ENCODE measurements around the gene FHAD1. TPM values are rescaled to one million over a fixed set of nuclear protein-coding genes. Genes with fewer than 3 reads are reported as not detected.
"Not testable (repeated sequence)": the region's sequence is repeated elsewhere in the genome, so short reads cannot be mapped to it uniquely, and the experiment has no call there.

The FHAD1 gene
- total RNA-seq, 4 donors from 2014 or later = 0.96 TPM; not detected in 3

DNA sequence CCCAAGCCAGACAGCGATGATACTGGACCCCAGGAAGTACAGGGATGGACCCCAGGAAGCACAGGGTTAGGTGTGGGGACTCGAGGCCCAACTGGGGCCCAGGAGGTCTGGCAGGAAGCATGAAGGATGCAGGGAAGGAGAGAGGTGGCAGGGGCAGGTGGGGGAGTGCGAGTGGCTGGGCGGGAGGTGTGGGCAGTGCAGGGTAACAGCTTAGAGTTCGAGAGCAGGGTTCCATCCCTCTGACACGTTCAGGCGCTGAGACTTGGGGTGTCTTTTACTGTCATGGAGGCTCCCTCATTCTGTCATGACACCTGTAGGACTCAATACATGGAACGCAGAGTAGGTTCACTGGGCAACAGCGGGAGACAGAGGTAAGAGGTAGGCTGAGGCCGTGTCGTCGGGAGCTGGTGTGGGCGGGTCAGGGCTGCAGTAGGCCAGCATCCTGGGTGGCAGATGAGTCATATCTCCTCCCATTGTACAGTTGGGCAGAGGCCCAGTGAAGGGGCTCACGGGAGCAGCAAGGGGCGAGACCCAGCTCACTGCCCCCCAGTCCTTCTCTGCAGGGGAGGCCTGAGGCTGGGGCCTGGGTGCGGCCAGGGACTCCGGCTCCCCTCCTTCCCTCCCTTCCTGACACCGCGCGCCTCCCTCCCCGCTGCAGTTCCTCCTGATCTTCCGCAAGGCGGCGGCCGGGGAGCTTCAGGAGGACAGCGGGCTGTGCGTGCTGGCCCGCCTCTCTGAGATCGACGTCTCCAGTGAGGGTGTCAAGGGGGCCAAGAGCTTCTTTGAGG is 179.7 kb downstream of the FHAD1 start:
- DNase-seq (ENCODE audit: low spot score) (no peak), ATAC-seq (ENCODE audit: low FRiP score) (peak; percentile 60)
- TF ChIP-seq, protein P1, sequence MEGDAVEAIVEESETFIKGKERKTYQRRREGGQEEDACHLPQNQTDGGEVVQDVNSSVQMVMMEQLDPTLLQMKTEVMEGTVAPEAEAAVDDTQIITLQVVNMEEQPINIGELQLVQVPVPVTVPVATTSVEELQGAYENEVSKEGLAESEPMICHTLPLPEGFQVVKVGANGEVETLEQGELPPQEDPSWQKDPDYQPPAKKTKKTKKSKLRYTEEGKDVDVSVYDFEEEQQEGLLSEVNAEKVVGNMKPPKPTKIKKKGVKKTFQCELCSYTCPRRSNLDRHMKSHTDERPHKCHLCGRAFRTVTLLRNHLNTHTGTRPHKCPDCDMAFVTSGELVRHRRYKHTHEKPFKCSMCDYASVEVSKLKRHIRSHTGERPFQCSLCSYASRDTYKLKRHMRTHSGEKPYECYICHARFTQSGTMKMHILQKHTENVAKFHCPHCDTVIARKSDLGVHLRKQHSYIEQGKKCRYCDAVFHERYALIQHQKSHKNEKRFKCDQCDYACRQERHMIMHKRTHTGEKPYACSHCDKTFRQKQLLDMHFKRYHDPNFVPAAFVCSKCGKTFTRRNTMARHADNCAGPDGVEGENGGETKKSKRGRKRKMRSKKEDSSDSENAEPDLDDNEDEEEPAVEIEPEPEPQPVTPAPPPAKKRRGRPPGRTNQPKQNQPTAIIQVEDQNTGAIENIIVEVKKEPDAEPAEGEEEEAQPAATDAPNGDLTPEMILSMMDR (IDR thresholded peaks at IDR 0.05) = no peak

DNA sequence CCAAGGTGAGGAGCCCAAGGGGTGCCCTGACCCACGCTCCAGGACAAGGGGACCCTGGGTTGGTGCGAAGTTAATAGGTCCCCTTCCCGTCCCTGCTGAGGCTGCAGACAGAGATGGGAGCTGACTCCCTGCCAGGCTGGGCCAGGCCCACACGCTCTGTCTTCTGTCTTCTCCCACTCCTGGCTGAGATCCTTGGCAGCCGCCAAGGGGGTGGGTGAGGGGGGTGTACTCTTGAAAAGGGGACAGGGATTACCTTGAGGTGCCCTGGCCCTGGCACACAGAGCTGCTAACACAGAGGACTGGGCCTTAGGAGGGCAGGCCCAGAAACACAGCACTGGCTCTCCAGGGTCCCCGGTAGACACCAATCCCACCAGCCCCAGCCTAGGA is 180.2 kb downstream of the FHAD1 start:
- no peak for DNase-seq (ENCODE audit: low spot score)
- ATAC-seq (ENCODE audit: low FRiP score) = peak; percentile 27
- TF ChIP-seq, protein P1 (IDR thresholded peaks at IDR 0.05) = no peak

DNA sequence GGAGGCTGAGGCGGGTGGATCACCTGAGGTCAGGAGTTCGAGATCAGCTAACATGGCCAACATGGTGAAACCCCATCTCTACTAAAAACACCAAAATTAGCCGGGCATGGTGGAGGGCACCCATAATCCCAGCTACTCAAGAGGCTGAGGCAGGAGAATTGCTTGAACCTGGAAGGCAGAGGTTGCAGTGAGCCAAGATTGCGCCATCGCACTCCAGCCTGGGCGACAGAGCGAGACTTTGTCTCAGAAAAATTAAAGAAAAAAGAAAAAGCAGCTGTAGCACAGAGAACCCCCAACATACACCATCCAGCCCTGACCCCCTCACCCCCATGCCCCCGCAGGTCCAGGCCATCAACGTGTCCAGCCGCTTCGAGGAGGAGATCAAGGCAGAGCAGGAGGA is 181.2 kb downstream of the FHAD1 start:
- not testable (repeated sequence) for DNase-seq (ENCODE audit: low spot score); ATAC-seq (ENCODE audit: low FRiP score)

DNA sequence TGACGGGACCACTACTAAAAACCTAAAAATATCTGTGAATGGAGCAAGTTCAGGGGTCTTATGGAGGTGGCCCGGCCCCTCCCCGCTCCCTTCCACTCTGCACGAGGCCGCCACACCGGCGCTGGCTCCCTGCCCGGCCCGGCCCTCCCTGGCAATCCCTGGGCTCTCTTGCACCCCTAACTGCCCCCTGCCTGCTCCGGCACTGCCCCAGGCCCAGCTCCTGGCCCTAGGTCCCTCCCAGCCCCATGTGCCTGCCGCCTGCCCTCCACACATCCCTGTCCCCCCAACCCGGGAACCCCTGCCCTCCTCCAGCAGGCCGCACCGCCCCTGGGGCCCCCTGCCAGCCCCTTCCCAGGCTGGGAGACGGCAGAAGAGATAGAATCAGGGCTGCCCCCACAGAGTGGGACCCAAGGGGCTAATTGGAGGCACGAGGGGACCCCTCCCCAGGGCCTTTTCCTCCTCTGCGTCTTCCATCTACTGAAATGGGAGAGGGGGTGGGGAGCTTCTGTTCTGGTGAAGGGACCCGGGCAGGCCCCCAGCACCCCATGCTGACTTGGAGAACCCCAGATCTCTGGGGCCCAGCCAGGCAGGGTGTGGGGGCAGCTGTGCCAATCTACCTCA is 181.9 kb downstream of the FHAD1 start:
- DNase-seq (ENCODE audit: low spot score) = no peak
- TF ChIP-seq, protein P1 (IDR thresholded peaks at IDR 0.05) = no peak
- no peak for ATAC-seq (ENCODE audit: low FRiP score)

DNA sequence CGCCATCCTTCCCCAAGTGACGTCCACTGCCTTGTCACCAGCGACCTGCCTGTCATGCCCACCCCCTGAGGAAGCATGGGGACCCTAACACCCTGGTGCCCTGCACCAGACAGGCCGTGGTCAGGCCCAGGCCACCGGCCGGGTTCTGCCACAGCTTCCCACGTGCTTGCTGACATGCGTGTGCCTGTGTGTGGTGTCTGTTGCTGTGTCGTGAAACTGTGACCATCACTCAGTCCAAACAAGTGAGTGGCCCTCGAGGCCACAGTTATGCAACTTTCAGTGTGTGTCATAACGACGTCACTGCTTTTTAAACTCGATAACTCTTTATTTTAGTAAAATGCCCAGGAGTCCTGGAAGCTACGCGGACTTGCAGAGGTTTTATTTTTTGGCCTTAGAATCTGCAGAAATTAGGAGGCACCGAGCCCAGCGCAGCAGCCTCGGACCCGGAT is 182.7 kb downstream of the FHAD1 start:
- TF ChIP-seq, protein P1 (IDR thresholded peaks at IDR 0.05) = no peak
- ATAC-seq (ENCODE audit: low FRiP score) (no peak), DNase-seq (ENCODE audit: low spot score) (no peak)

DNA sequence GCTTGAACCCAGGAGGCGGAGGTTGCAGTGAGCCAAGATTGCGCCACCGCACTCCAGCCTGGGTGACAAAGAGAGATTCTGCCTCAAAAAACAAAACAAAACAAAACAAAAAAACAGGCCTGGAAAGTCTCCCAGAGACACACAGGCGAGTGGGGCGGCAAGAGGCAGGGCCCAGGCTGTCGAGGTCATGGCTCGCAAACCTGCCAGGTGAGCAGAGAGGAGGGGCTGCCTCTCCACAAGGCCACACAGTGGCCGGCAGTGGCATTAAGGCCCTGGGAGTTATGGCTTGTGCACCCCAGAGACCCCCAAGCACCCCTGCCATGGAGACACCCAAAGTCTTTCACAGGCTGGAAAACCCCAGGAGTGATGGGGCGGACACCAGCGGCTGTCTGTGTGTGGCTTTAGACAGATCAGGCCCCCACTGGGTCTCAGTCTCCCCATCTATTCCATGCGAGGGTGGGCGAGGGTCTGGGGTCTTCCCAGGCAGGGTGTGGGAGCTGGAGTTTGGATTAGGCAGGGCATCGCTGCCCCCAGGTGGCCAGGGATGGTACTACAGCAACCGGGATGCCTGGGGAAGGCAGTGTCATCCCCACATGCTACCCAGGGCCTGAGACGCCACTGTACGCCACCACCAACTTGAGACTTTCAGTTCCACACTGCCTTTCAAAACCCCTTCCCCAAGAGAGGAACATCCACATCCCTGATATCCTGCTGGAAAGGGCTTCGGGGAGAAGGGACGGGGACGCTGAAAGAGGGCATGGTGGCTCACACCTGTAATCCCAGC is 184.0 kb downstream of the FHAD1 start:
- peak; percentile 87 for DNase-seq (ENCODE audit: low spot score)
- TF ChIP-seq, protein P1 (IDR thresholded peaks at IDR 0.05) = peak in 2 of 3 donors; percentile 54 to 61
- ATAC-seq (ENCODE audit: low FRiP score) = peak; percentile 20

DNA sequence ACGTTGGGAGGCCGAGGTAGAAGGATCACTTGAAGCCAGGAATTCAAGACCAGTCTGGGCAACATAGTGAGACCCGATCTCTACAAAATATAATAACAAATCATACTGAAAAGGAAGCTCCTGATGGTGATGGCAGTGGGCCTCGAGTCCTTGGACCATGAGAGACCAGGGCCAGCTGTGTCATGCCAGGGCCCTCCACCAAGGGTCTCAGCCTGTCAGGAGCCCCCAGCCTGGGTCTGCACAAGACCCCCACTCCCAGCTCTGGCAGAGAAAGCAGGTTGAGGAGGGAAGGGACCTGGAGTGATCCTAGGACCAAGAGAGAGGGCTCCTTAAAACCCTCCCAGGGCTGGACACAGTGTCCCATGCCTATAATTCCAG is 184.5 kb downstream of the FHAD1 start:
- DNase-seq (ENCODE audit: low spot score) = no peak
- ATAC-seq (ENCODE audit: low FRiP score) = no peak
- TF ChIP-seq, protein P1 (IDR thresholded peaks at IDR 0.05) = no peak
